PC-3 (cell line): Measurements from ENCODE around the gene ETFB. TPM values are rescaled to one million over a fixed set of nuclear protein-coding genes. Genes with fewer than 3 reads are reported as not detected.
"Not testable (repeated sequence)": the region's sequence is repeated elsewhere in the genome, so short reads cannot be mapped to it uniquely, and the experiment has no call there.

Experiments used
- ATAC-seq: fragments of 200-7000 bp; cut with Tn5 transposase; 2 replicates; pipeline ENCODE4 v1.9.1; 2020; ENCODE audit warnings: mild to moderate bottlenecking, moderate library complexity
- BruUV-seq: library from RNA; stranded (reverse); fragments of 400-500 nt; replicated peaks from 2 replicates; lab custom pipeline; 2021; lab: Mats Ljungman, UMichigan
- CTCF ChIA-PET: fragments of 300-600 bp; sonication (Branson Sonifier 250); formaldehyde crosslinking; loops from one replicate; lab custom pipeline; 2022; ENCODE audit warnings: antibody characterized with exemption; lab: Charles Lee
- POLR2A ChIA-PET: fragments of 300-600 bp; sonication (Branson Sonifier 250); formaldehyde crosslinking; loops from one replicate; lab custom pipeline; 2022; ENCODE audit warnings: antibody characterized with exemption; ENCODE audit not compliant: unreplicated experiment; lab: Charles Lee
- DNase-seq: peaks from one replicate; pipeline ENCODE4 v3.0.0-alpha.2; 2015
- H2AFZ ChIP-seq: fragments of 300-600 bp; sonication (generic); 2 replicates; pipeline ENCODE4 v1.6.0; 2016; ENCODE audit warnings: antibody characterized with exemption, low read length
- H3F3A ChIP-seq: fragments of 300-600 bp; sonication (generic); one replicate; pipeline ENCODE4 v1.6.0; 2017; ENCODE audit warnings: antibody characterized with exemption, low read length, control low read depth, mild to moderate bottlenecking; ENCODE audit not compliant: unreplicated experiment
- H3K27ac ChIP-seq: fragments of 300-600 bp; sonication (generic); 2 replicates; pipeline ENCODE4 v1.5.1; 2016; ENCODE audit warnings: mild to moderate bottlenecking, low read length
- H3K27me3 ChIP-seq: fragments of 300-600 bp; sonication (generic); 2 replicates; pipeline ENCODE4 v1.6.1; 2016; ENCODE audit warnings: low read length, mixed read lengths
- H3K36me3 ChIP-seq: fragments of 300-600 bp; sonication (generic); 2 replicates; pipeline ENCODE4 v1.6.1; 2016; ENCODE audit warnings: low read depth, mixed run types, low read length, mixed read lengths
- H3K4me1 ChIP-seq: fragments of 300-600 bp; sonication (generic); 2 replicates; pipeline ENCODE4 v1.5.1; 2016; ENCODE audit warnings: low read length; ENCODE audit not compliant: insufficient read depth
- H3K4me2 ChIP-seq: fragments of 300-600 bp; sonication (generic); 2 replicates; pipeline ENCODE4 v1.6.0; 2016; ENCODE audit warnings: low read length
- H3K4me3 ChIP-seq: fragments of 300-600 bp; sonication (generic); 2 replicates; pipeline ENCODE4 v1.5.1; 2016; ENCODE audit warnings: mild to moderate bottlenecking, low read length, mixed read lengths
- H3K79me2 ChIP-seq: fragments of 300-600 bp; sonication (generic); 2 replicates; pipeline ENCODE4 v1.6.1; 2017; ENCODE audit warnings: low read length, mixed read lengths
- H3K9ac ChIP-seq: fragments of 300-600 bp; sonication (generic); 2 replicates; pipeline ENCODE4 v1.6.0; 2016; ENCODE audit warnings: mild to moderate bottlenecking, low read length
- H3K9me2 ChIP-seq: fragments of 300-600 bp; sonication (generic); replicated peaks from 2 replicates; pipeline ENCODE4 v1.6.1; 2016; ENCODE audit warnings: mixed run types, low read length, mixed read lengths
- H3K9me3 ChIP-seq: fragments of 300-600 bp; sonication (generic); 2 replicates; pipeline ENCODE4 v1.6.1; 2016; ENCODE audit warnings: low read length, mixed read lengths
- H4K20me1 ChIP-seq: fragments of 300-600 bp; sonication (generic); 2 replicates; pipeline ENCODE4 v1.6.1; 2016; ENCODE audit warnings: low read length, mixed read lengths
- EZH2 ChIP-seq: fragments of 300-600 bp; sonication (generic); IDR thresholded peaks from one replicate; pipeline ENCODE4 v1.6.1; 2017; ENCODE audit warnings: antibody characterized with exemption, mild to moderate bottlenecking, low read length; ENCODE audit not compliant: unreplicated experiment
- EZH2phosphoT487 ChIP-seq: fragments of 300-600 bp; sonication (generic); IDR thresholded peaks from 2 replicates; pipeline ENCODE4 v1.6.1; 2018; ENCODE audit warnings: mild to moderate bottlenecking, antibody characterized with exemption, low read length, borderline replicate concordance
- intact Hi-C: fragments of 100-400 bp; cut with micrococcal nuclease; formaldehyde crosslinking; loops from 2 replicates; pipeline ENCODE4 v1.9.0; 2023
- total RNA-seq: library from RNA; depleted of rRNA; stranded (reverse); fragments of >200 nt; gene quantifications from 2 replicates; pipeline ENCODE4 v1.2.3, GENCODE V29; 2014
- TF ChIP-seq, protein P1 (sequence below): fragments of 300-600 bp; sonication (generic); conservative IDR thresholded peaks from 2 replicates; pipeline ENCODE4 v1.5.1; 2017; ENCODE audit warnings: antibody characterized with exemption, low read depth, mild to moderate bottlenecking, low read length

The ETFB gene
- total RNA-seq, 1 experiment from 2014 or later, result 249 TPM

DNA sequence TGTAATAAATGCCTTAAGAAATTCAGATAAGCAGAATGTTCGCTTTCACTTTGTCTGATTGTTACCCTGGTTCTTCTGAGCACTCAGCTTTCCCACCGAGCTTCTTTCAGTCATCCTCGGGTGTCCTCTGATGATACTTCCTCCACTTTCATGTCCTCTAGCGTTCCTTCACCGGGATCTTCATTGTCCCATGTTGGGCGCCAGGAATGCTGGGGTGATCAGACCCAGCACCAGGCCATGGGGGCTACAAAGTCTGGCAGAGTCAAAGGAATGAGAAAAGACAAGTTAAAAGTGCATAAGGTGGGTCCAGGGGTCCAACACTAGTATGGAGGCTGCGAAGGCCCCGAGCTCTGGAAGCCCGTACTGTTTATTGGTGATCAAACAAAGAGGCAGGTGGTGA, 35.9 kb upstream of the ETFB start:
- Histone ChIP-seq H4K20me1 (no peaks in the 10 kb centered on the region), H3K27me3 (no peaks in the 10 kb centered on the region), H3K9me3 (peaks cover 6% of the 10 kb centered on the region; the same call in 1 of the 2 replicates), H3F3A (no peaks in the 10 kb centered on the region), H3K36me3 (0 out of 2 replicates have a peak, but pooled peaks cover 4% of the 10 kb centered on the region), H3K9me2 (no peaks in the 10 kb centered on the region), H2AFZ (no peak overlapping the region), H3K4me2 (no peak overlapping the region), H3K27ac (no peak overlapping the region), H3K9ac (no peak overlapping the region), H3K4me1 (no peaks in the 10 kb centered on the region), H3K79me2 (no peaks in the 10 kb centered on the region), H3K4me3 (no peak overlapping the region)
- POLR2A ChIA-PET, result no interaction called here
- CTCF ChIA-PET, result no interaction called here
- TF ChIP-seq, protein P1, sequence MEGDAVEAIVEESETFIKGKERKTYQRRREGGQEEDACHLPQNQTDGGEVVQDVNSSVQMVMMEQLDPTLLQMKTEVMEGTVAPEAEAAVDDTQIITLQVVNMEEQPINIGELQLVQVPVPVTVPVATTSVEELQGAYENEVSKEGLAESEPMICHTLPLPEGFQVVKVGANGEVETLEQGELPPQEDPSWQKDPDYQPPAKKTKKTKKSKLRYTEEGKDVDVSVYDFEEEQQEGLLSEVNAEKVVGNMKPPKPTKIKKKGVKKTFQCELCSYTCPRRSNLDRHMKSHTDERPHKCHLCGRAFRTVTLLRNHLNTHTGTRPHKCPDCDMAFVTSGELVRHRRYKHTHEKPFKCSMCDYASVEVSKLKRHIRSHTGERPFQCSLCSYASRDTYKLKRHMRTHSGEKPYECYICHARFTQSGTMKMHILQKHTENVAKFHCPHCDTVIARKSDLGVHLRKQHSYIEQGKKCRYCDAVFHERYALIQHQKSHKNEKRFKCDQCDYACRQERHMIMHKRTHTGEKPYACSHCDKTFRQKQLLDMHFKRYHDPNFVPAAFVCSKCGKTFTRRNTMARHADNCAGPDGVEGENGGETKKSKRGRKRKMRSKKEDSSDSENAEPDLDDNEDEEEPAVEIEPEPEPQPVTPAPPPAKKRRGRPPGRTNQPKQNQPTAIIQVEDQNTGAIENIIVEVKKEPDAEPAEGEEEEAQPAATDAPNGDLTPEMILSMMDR, result no peak
- TF ChIP-seq EZH2phosphoT487 (no peak), EZH2 (no peak)
- no TSS peak for BruUV-seq
- intact Hi-C loops, result no loop called here
- DNase-seq (no peak), ATAC-seq (no peak)

DNA sequence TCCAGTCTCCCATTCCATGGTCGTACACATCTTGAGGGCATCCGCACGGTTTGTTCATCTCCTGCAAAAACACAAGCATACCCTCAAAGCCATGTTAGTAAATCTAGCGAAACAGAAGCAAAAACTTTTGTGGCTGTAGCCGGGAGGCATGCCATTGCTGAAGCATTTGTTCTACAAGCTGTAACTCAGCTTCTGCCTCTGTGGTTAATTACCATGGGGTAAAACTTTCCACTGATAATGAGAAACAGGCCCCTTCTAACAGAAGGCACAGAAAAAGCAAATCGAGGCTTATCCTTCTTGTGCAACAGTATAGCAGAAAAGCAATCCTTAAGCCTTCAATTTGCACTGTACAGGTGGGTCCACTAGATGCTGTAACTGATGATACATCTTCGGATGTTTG, 33.7 kb upstream of the ETFB start:
- H3K4me2 ChIP-seq, H3F3A ChIP-seq, H2AFZ ChIP-seq, ATAC-seq, H4K20me1 ChIP-seq, H3K27me3 ChIP-seq, H3K4me1 ChIP-seq, H3K36me3 ChIP-seq, H3K4me3 ChIP-seq, H3K27ac ChIP-seq, CTCF ChIA-PET, H3K79me2 ChIP-seq, BruUV-seq, POLR2A ChIA-PET, H3K9ac ChIP-seq, H3K9me3 ChIP-seq, DNase-seq, H3K9me2 ChIP-seq: not testable (repeated sequence)
- intact Hi-C loops, result loop anchor here (2.0 kb wide), 1 partner anchor 39 kb away; no protein-coding TSS in a partner anchor

DNA sequence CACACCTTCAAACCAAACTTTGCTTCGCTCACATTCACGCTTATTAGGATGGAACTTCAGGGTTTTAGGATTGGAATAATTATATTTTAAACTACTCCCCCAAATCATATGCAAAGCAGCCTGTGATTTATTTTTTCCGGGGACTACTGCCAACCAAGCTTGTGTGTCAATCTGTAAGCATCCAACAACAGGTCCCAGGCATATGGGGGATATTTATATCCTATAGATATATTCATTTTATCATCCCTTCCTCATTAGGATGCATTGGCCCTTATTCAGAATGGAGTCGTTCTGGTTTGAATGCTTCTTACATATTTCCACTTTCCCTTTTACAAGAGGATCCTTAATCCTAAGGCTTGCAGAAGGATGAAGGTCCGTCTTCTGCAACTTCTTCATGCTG, 33.0 kb upstream of the ETFB start:
- Histone ChIP-seq H3K27me3 (no peaks in the 10 kb centered on the region), H3K9ac (no peak overlapping the region), H2AFZ (no peak overlapping the region), H3K9me2 (no peaks in the 10 kb centered on the region), H3K9me3 (peaks cover 6% of the 10 kb centered on the region; the same call in 1 of the 2 replicates), H3K36me3 (0 out of 2 replicates have a peak, but pooled peaks cover 4% of the 10 kb centered on the region), H3F3A (no peaks in the 10 kb centered on the region), H3K4me1 (peaks cover 13% of the 10 kb centered on the region), H3K79me2 (no peaks in the 10 kb centered on the region), H3K27ac (no peak overlapping the region), H3K4me2 (no peak overlapping the region), H4K20me1 (no peaks in the 10 kb centered on the region), H3K4me3 (no peak overlapping the region)
- ChIA-PET POLR2A (interaction anchor here (0.6 kb wide), 1 partner anchor 32 kb away, joined by 4 read pairs; no protein-coding TSS in a partner anchor), CTCF (no interaction called here)
- TF ChIP-seq, protein P1, result no peak
- TF ChIP-seq EZH2, result no peak
- BruUV-seq, result no TSS peak
- ATAC-seq (no peak), DNase-seq (no peak)
- intact Hi-C loops, result loop anchor here (2.0 kb wide), 1 partner anchor 40 kb away; no protein-coding TSS in a partner anchor
